Neural cell (in vitro differentiated cells): Measurements from ENCODE around the gene DNER.

Source experiments
- EZH2 ChIP-seq: fragments of 200-600, 300-800 bp; shearing (Covaris generic), sonication (generic); IDR thresholded peaks from 2 replicates; pipeline ENCODE4 v1.6.1; 2014; ENCODE audit warnings: antibody characterized with exemption, low read length, borderline replicate concordance, mild to moderate bottlenecking; ENCODE audit not compliant: insufficient read depth, poor library complexity, severe bottlenecking
- TAF1 ChIP-seq: IDR thresholded peaks from 2 replicates; pipeline ENCODE4 v1.6.1; 2012; ENCODE audit warnings: low read depth
- TF ChIP-seq, protein P1 (sequence below): fragments of 450-650 bp; IDR thresholded peaks from 2 replicates; pipeline ENCODE4 v1.5.1; 2014; ENCODE audit warnings: antibody characterized with exemption, mild to moderate bottlenecking, moderate library complexity; ENCODE audit not compliant: poor library complexity, severe bottlenecking

DNA sequence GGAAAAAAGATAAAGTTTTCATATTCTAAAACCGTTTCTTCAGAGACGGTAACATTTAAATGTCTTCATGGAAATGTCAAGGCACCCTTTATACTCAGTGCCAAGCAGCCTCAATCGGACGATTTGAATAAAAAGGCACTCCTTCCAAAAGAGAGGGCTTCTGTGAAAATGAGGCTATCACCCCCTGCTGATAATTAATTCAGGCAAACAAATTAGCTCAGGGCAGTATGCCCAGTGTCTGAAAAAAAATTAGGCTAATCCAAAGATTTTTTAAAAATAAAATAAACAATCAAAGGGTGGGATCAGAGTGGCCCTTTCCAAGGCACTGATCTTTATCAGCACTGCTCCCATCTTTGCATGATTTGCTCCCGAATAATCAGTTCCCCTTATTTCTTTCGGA, 292.3 kb downstream of the DNER start:
- TF ChIP-seq, protein P1, sequence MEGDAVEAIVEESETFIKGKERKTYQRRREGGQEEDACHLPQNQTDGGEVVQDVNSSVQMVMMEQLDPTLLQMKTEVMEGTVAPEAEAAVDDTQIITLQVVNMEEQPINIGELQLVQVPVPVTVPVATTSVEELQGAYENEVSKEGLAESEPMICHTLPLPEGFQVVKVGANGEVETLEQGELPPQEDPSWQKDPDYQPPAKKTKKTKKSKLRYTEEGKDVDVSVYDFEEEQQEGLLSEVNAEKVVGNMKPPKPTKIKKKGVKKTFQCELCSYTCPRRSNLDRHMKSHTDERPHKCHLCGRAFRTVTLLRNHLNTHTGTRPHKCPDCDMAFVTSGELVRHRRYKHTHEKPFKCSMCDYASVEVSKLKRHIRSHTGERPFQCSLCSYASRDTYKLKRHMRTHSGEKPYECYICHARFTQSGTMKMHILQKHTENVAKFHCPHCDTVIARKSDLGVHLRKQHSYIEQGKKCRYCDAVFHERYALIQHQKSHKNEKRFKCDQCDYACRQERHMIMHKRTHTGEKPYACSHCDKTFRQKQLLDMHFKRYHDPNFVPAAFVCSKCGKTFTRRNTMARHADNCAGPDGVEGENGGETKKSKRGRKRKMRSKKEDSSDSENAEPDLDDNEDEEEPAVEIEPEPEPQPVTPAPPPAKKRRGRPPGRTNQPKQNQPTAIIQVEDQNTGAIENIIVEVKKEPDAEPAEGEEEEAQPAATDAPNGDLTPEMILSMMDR = no peak
- TF ChIP-seq EZH2 = no peak
- no peak for TF ChIP-seq TAF1
